NCI-H1105 (cell line): Measurements from ENCODE around the gene C1orf232.
A peak's percentile ranks its signal among the peaks of the same experiment; 100 is the strongest.

Experiments
- DNase-seq: peaks from one replicate; lab custom pipeline; 2025; lab: John Stamatoyannopoulos, UW

The C1orf232 gene

DNA sequence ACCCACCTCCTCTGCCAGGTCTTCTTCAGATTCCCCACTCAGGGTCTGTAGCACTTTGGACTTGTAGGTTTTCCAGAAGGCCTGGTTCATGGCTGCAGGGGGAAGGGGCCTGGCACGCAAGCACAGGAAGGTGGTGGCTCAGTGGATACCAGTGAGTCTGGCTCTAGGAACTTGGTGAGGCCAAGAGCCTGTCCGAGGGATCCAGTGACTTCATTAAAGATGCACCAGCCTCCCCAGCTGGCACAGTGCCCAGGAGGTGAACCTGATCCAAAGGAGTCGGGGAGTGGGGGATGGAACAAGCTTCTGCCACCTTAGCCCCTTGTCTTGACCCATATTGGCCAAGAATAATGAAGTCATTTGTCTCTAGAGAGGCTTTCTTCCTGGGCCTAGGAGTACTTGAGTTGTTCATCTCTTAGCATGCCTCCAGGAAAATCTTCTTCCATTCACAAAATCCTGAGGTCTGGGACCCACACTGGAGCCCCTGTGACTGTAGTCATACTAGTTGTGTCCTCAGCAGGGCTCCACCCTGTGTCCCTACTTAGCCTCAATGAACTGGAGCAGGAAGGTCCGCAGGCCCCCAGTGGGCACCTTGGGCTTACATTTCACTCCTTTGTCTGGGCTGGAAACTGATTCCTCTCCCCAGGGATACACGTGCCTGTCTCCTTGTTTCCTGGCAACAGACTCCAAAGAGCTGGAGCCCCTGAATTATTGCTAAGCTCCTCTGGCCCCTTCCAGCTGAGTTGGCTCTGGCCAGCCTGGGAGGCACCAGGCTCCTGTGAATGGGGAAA lies at the start of gene C1orf232:
TSS of gene C1orf232 (minus strand) at position 554 of the 788 bp plus-strand sequence. CDS start at position 90, 464 bp downstream.
- peak; percentile 26 for DNase-seq

GRCh38 chr1:26215246-26215645 lies 46.5 kb upstream of the C1orf232 start:
- DNase-seq = no peak

DNA sequence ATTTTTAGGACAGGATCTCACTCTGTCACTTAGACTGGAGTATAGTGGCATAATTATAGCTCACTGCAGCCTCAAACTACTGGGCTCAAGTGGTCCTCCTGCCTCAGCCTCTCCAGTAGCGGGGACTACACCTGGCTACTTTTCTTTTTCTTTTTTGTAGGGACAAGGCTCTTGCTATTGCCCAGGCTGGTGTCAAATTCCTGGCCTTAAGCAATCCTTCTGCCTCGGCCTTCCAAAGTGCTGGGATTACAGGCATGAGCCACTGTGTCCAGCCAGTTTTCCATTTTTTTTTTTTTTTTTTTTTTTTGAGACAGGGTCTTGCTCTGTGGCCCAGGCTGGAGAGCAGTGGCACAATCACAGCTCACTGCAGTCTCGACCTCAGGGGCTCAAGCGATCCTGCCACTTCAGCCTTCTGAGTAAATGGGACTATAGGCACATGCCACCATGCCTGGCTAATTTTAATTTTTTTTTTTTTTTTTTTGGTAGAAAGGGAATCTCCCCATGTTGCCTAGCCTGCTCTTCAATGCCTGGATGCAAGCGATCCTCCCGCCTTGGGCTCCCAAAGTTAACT lies 44.7 kb upstream of the C1orf232 start:
- no peak for DNase-seq

GRCh38 chr1:26212726-26213125 lies 44.0 kb upstream of the C1orf232 start:
- no peak for DNase-seq

GRCh38 chr1:26210147-26210870 lies 41.5 kb upstream of the C1orf232 start:
- no peak for DNase-seq

- no peak for DNase-seq
Observed at GRCh38 chr1:26203642-26204318, 35.0 kb upstream of the C1orf232 start.

DNA sequence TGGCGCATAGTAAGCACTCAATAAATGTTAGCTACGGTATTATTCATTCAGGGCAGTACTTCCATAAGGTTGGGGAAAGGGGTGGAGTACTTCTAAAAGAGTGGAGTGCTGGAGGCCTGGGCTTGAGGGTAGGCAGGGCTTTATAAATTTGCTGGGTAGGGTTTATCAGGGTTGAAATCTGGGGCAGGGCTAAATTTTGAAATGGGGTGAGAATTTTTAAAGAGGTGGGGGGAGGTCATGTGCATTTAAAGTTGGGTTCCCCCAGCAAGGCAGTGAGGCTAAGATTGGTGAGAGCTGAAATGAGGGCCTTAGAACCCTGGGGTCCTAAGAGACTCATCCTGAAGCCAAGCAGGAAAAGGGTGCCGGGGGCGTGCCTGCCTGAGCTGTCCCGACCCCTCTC lies 31.6 kb upstream of the C1orf232 start:
- no peak for DNase-seq

DNA sequence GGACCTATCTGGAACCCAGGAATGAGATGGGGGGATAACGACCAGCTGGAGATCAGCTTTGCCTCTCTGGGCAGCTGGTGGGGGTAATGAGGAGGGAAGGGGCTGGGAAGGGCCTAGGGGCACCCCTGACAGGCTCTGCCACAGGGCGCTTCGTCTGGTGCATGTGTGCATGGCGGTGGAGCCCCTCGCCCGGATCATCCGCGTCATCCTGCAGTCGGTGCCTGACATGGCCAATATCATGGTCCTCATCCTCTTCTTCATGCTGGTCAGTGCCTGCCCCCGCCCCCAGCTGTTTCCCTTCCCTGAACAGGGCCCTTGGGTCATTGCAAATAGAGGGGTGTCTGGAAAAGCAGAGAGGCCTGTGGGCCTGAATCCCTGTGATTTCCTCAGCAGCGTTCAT lies 29.1 kb upstream of the C1orf232 start:
- DNase-seq = no peak

DNA sequence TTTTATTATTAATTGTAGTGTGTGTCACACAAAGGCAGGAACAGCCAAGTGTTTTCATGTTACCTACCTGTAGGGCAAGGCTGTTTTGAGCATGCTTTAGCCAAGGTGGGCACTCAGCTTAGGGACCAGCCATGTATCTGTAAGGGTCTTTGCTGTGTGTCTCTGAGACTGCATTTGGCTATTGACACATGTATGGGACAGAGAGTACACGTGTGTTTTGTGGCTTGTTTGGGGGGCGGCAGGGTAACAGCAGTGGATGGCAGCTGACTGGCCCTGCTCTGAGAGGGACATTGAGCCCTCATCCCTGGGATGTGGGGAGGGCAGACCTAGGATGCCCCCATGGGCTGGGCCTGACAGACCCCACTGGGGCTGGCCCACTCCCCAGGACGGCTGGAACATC lies 28.5 kb upstream of the C1orf232 start:
- no peak for DNase-seq

DNA sequence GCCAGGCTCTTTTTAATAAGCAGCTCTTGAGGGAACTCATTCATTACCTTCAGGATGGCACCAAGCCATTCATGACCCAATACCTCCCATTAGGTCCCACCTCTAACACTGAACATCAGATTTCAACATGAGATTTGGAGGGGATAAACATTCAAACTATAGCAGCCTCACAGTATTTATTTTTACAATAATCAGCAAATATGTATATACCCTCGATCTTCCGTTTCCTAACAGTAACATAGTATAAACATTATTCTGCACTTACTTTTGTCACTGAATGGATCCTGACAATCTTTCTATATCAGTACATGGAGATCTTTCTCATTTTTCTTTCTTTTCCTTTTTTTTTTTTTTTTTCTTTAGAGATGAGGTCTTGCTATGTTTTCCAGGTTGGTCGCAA lies 27.0 kb upstream of the C1orf232 start:
- DNase-seq = no peak

GRCh38 chr1:26191739-26192138 lies 23.0 kb upstream of the C1orf232 start:
- DNase-seq = no peak

GRCh38 chr1:26190373-26190987 lies 21.7 kb upstream of the C1orf232 start, which contains the start of gene CATSPER4:
CATSPER4 (plus strand) TSS chr1:26190602; CDS start chr1:26190628, 26 bp downstream.
- no peak for DNase-seq

DNA sequence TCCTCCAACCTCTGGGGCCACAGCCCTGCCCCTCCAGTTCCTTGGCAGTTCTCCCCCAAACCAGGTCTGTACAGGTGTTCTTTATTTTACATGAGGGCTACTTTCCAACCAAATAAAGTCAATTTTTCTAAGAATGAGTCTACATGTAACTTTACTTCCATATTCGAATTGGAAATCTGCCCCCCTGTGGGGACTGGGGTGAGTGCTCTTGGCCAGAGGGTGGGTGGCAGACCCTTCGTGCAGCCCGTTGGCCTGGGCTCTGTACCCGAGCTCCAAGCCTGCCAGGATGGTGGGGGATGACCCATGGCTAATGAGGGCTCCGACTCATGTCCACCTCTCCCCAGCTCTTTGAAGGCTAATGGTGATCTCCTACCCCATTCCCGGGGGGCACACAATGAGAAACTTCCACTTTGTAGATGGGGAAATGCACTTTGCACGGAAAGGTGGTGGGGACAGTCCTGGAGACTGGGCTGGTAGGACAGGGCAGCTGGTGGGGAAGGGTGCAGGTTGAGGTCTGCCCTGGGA lies 21.1 kb upstream of the C1orf232 start:
- DNase-seq = no peak

DNA sequence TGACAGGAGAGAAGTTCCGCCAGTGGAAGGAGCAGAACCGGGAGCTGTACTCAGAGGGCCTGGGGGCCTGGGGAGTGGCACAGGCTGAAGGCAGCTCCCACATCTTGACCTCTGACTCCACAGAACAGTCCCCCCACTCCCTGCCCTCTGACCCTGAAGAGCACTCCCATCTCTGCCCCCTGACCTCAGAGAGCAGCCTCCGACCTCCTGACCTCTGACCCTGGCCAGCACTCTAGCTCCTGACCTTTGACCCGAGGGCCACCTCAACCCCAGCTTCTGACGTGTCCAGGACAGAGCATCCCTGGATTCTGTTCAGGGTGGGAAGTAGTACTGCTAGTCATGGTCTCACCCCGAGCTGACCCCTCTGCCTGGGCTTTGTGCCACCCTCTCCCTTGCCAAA lies 20.6 kb upstream of the C1orf232 start:
- DNase-seq = no peak

DNA sequence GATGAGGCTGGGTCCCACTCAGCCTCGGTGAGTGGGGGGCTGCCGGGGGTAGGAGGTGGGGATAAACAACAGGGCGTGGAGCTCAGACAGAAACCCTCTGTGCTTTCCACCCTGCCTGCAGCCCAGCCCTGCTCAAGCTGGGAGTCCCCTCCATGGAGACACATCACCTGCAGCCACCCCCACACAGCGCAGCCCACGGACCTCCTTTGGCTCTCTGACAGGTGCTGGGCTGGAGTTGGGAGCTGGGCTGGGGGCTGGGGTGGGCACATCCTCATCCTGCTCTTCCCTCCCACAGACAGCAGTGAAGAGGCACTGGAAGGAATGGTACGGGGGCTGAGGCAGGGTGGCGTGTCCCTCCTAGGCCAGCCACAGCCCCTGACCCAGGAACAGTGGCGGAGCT lies 19.7 kb upstream of the C1orf232 start:
- DNase-seq = no peak

DNA sequence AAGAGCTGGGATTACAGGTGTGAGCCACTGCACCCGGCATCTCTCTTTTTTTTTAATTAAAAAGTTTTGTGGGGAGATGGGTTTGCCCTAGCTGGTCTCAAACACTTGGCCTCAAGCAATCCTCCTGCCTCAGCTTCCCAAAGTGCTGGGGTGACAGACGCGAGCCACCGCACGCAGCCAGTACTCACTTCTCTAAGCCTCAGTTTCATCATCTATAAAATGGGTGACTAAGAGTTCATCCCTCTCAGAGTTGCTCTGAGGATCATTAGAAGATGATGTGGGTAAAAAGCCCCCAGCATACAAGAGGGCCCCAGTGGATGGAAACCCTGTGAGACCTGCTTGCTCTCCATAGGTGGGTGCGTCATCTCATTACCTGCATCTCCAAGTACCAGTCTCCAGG lies 19.1 kb upstream of the C1orf232 start:
- DNase-seq = no peak

DNA sequence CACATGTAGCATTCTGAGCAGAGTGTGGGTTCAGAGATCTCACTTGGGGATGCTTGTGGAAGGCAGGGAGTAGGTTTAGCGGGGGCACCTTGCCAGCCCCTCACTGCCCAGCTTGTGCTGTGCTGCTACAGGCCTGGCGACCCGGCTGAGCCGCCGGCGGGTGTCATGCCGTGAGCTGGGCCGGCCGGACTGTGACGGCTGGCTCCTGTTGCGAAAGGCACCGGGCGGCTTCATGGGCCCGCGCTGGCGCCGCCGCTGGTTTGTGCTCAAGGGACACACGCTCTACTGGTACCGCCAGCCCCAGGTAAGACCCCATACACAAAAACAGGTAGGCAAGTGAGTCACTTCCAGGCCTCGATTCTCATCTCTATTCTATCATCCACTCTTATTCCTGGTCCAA lies 16.1 kb upstream of the C1orf232 start:
- no peak for DNase-seq

DNA sequence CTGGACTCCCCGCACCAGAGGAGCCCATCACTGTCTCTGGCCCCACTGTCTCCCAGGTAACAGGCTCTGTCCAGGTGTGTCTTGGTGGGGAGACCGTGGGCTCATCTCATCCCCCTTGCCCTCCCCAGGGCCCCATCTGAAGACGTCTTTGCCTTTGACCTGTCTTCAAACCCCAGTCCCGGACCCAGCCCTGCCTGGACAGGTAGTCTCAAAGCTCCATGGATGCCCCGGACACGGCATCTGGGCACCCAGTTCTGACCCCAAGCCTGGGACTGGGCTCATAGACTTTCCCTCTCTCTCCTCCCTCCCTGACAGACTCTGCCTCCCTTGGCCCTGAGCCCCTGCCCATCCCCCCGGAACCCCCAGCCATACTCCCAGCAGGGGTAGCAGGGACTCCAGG lies 15.3 kb upstream of the C1orf232 start:
- no peak for DNase-seq

DNA sequence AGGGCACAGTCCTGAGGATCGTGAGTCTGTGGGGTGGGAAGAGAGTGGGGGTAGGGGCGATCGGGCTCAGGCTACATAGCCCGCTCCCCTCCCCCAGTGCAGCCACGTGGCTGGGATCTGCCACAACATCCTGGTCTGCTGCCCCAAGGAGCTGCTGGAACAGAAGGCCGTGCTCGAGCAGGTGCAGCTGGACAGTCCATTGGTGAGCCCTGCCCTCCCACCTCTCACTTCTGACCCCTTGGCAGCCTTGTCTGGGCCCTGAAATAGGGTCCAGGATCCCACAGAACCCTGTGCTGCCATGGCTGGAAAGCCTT lies 13.6 kb upstream of the C1orf232 start:
- DNase-seq = no peak

GRCh38 chr1:26181586-26182382 lies 13.0 kb upstream of the C1orf232 start:
- DNase-seq = no peak

GRCh38 chr1:26180010-26180506 lies 11.3 kb upstream of the C1orf232 start:
- DNase-seq = no peak
